ENCODE measurements around the gene SPEG.

DNA sequence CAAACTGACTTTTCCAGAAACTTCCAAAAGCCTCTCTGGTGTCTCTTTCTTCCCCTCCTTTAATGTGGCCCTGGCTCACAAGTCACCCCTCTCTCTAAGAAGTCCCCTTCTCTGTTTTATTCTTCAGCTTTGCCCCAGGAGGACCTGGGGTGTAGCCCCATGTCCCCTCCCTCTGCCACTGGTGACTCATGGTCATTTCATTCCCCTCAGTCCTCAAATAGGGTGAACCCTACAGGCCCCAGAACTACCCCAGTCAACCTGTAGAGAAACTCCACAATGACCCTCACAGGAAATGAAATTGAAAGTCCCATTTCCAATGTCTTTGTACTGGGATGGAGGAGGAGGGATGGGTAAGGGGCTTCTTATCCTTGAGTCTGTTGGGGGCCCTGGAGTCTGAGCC, 6.2 kb upstream of the SPEG start:
- TF ChIP-seq POLR2A (IDR thresholded peaks at IDR 0.05): no peak
- no peak for TF ChIP-seq CTCF (IDR thresholded peaks at IDR 0.05)

Measured in body of pancreas (tissue), 4 donors.